Activated CD4-positive, alpha-beta T cell treated with anti-CD3 and anti-CD28 coated beads, Interleukin-2, amount 50 U/mL, for 16 hours (primary cell): Measurements from ENCODE around the gene SVBP.
"Not testable (repeated sequence)": the region's sequence is repeated elsewhere in the genome, so short reads cannot be mapped to it uniquely, and the experiment has no call there.

Experiments used
- DNase-seq: peaks from one replicate; pipeline ENCODE4 v3.0.0-alpha.2; 2020

Gene SVBP

GRCh38 chr1:42816585-42817439 lies at the start of gene SVBP, which contains the start of gene ERMAP:
SVBP (minus strand) TSS chr1:42817397; CDS start chr1:42816544, 853 bp downstream.
ERMAP (plus strand) TSS chr1:42817122; CDS start chr1:42830449, 13,327 bp downstream.
- peak; percentile 95 for DNase-seq

GRCh38 chr1:42866549-42866948 lies 49.4 kb upstream of the SVBP start:
- no peak for DNase-seq

GRCh38 chr1:42861014-42861399 lies 43.8 kb upstream of the SVBP start:
- no peak for DNase-seq

GRCh38 chr1:42860339-42861013 lies 43.3 kb upstream of the SVBP start:
- no peak for DNase-seq

GRCh38 chr1:42859366-42859765 lies 42.2 kb upstream of the SVBP start:
- DNase-seq: not testable (repeated sequence)

- not testable (repeated sequence) for DNase-seq
These were observed 39.4 kb upstream of the SVBP start for GRCh38 chr1:42856554-42856953.

- DNase-seq: no peak
These were observed 36.1 kb upstream of the SVBP start for GRCh38 chr1:42853116-42853884.

GRCh38 chr1:42852608-42852980 lies 35.4 kb upstream of the SVBP start:
- no peak for DNase-seq

- no peak for DNase-seq
These were observed 34.9 kb upstream of the SVBP start for GRCh38 chr1:42851960-42852607.

GRCh38 chr1:42851420-42851819 lies 34.2 kb upstream of the SVBP start:
- no peak for DNase-seq

GRCh38 chr1:42849944-42850343 lies 32.7 kb upstream of the SVBP start:
- no peak for DNase-seq

GRCh38 chr1:42848823-42849537 lies 31.8 kb upstream of the SVBP start:
- no peak for DNase-seq

- peak; percentile 78 for DNase-seq
These were observed 30.7 kb upstream of the SVBP start for GRCh38 chr1:42847721-42848460.

- peak; percentile 21 for DNase-seq
These were observed 30.0 kb upstream of the SVBP start for GRCh38 chr1:42847111-42847595.

- DNase-seq: peak; percentile 97
These were observed 29.3 kb upstream of the SVBP start, which contains the start of gene ZNF691 for GRCh38 chr1:42846257-42847110. ZNF691 (plus strand) TSS chr1:42846613; CDS start chr1:42849659, 3,046 bp downstream.

GRCh38 chr1:42845866-42846256 lies 28.7 kb upstream of the SVBP start:
- DNase-seq: no peak

- DNase-seq: no peak
These were observed 28.0 kb upstream of the SVBP start for GRCh38 chr1:42845193-42845592.

- peak; percentile 24 for DNase-seq
These were observed 27.5 kb upstream of the SVBP start for GRCh38 chr1:42844592-42845140.

GRCh38 chr1:42841440-42842147 lies 24.4 kb upstream of the SVBP start:
- no peak for DNase-seq
